Endometrial microvascular endothelial cells (primary cell): ENCODE results near the gene ZBTB40. TPM values are rescaled to one million over a fixed set of nuclear protein-coding genes. Genes with fewer than 3 reads are reported as not detected.

ENCODE experiments used
- in situ Hi-C: cut with HindIII; loops from 2 replicates; pipeline ENCODE4 v1.10.0; 2017; ENCODE audit warnings: low sequenced_read_pairs, low pct_unique_long_range_greater_than_20kb; ENCODE audit errors: inconsistent ontology term
- total RNA-seq: library from RNA; depleted of rRNA; stranded (reverse); fragments of >200 nt; gene quantifications from one replicate; pipeline ENCODE4 v1.2.3, GENCODE V29; 2015; ENCODE audit errors: inconsistent ontology term

The ZBTB40 gene
- total RNA-seq, 1 donor from 2014 or later = 12.0 TPM

- in situ Hi-C loops = no loop called here
These were observed 70.6 kb downstream of the ZBTB40 start for GRCh38 chr1:22522221-22522743.

GRCh38 chr1:22524481-22524880 lies 72.8 kb downstream of the ZBTB40 start:
- in situ Hi-C loops = no loop called here

GRCh38 chr1:22525211-22525610 lies 73.6 kb downstream of the ZBTB40 start:
- in situ Hi-C loops = no loop called here

- in situ Hi-C loops = no loop called here
These were observed 74.0 kb downstream of the ZBTB40 start for GRCh38 chr1:22525646-22526045.

GRCh38 chr1:22526098-22526497 lies 74.4 kb downstream of the ZBTB40 start:
- in situ Hi-C loops = no loop called here

GRCh38 chr1:22526677-22527076 lies 75.0 kb downstream of the ZBTB40 start:
- in situ Hi-C loops = no loop called here

- in situ Hi-C loops = no loop called here
These were observed 75.5 kb downstream of the ZBTB40 start for GRCh38 chr1:22527122-22527521.

GRCh38 chr1:22527555-22528296 lies 76.1 kb downstream of the ZBTB40 start:
- in situ Hi-C loops = no loop called here

GRCh38 chr1:22528451-22528850 lies 76.8 kb downstream of the ZBTB40 start:
- in situ Hi-C loops = no loop called here

- in situ Hi-C loops = no loop called here
These were observed 78.4 kb downstream of the ZBTB40 start for GRCh38 chr1:22529901-22530621.

- in situ Hi-C loops = no loop called here
These were observed 79.1 kb downstream of the ZBTB40 start for GRCh38 chr1:22530715-22531114.

GRCh38 chr1:22531251-22531650 lies 79.6 kb downstream of the ZBTB40 start:
- in situ Hi-C loops = no loop called here

- in situ Hi-C loops = no loop called here
These were observed 81.7 kb downstream of the ZBTB40 start for GRCh38 chr1:22533244-22533895.

GRCh38 chr1:22534951-22535350 lies 83.3 kb downstream of the ZBTB40 start:
- in situ Hi-C loops = no loop called here

- in situ Hi-C loops = no loop called here
These were observed 83.7 kb downstream of the ZBTB40 start for GRCh38 chr1:22535399-22535798.

GRCh38 chr1:22536506-22536905 lies 84.9 kb downstream of the ZBTB40 start:
- in situ Hi-C loops = no loop called here

- in situ Hi-C loops = no loop called here
These were observed 85.9 kb downstream of the ZBTB40 start for GRCh38 chr1:22537441-22538139.

GRCh38 chr1:22539510-22540118 lies 88.0 kb downstream of the ZBTB40 start:
- in situ Hi-C loops = no loop called here

- in situ Hi-C loops = no loop called here
These were observed 88.7 kb downstream of the ZBTB40 start for GRCh38 chr1:22540337-22540736.
